Kidney epithelial cell (primary cell): ENCODE measurements around the gene TBL1XR1. TPM values are rescaled to one million over a fixed set of nuclear protein-coding genes. Genes with fewer than 3 reads are reported as not detected.
"Not testable (repeated sequence)": the region's sequence is repeated elsewhere in the genome, so short reads cannot be mapped to it uniquely, and the experiment has no call there.

Experiments
- DNase-seq: peaks from one replicate; pipeline ENCODE4 v3.0.0-alpha.2; 2010; ENCODE audit warnings: low read depth
- H3K27me3 ChIP-seq: 2 replicates; pipeline ENCODE4 v1.6.0; 2011; ENCODE audit warnings: low read length; ENCODE audit not compliant: control insufficient read depth, insufficient read depth
- H3K36me3 ChIP-seq: 2 replicates; pipeline ENCODE4 v1.5.1; 2011; ENCODE audit warnings: low read length; ENCODE audit not compliant: control insufficient read depth, insufficient read depth
- H3K4me3 ChIP-seq: 2 replicates; pipeline ENCODE4 v1.5.1; 2011; ENCODE audit warnings: low read depth, mild to moderate bottlenecking, control low read depth, low read length
- total RNA-seq: library from RNA; depleted of rRNA; stranded (reverse); fragments of >200 nt; gene quantifications from 2 replicates; pipeline ENCODE4 v1.2.3, GENCODE V29; 2015
- TF ChIP-seq, protein P1 (sequence below): IDR thresholded peaks from 2 replicates; pipeline ENCODE4 v1.5.1; 2011; ENCODE audit warnings: mild to moderate bottlenecking, moderate library complexity, low read length, control low read depth, inconsistent platforms; ENCODE audit not compliant: insufficient read depth, poor library complexity, severe bottlenecking

Gene TBL1XR1
- total RNA-seq, 1 donor from 2014 or later: 81.4 TPM

DNA sequence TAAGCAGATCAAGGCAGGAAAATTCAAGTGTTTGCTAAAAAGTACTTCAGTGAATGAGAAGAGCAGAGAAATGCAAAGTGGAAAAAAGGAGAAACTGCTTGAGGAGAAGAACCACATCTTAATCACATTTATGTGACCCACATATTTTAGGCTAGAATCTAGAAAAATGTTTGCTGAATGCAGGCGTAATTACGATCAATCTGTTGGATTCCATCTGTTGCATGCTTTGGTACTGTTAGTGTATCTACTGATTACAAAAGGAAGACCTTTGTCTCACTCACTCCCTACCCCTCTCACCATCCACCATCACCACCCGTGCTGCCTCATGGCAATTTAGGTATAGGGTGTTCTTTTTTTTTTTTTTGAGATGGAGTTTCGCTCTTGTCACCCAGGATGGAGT is 9.7 kb upstream of the TBL1XR1 start:
- no peak overlapping the region for H3K4me3 ChIP-seq
- DNase-seq: no peak
- TF ChIP-seq, protein P1, sequence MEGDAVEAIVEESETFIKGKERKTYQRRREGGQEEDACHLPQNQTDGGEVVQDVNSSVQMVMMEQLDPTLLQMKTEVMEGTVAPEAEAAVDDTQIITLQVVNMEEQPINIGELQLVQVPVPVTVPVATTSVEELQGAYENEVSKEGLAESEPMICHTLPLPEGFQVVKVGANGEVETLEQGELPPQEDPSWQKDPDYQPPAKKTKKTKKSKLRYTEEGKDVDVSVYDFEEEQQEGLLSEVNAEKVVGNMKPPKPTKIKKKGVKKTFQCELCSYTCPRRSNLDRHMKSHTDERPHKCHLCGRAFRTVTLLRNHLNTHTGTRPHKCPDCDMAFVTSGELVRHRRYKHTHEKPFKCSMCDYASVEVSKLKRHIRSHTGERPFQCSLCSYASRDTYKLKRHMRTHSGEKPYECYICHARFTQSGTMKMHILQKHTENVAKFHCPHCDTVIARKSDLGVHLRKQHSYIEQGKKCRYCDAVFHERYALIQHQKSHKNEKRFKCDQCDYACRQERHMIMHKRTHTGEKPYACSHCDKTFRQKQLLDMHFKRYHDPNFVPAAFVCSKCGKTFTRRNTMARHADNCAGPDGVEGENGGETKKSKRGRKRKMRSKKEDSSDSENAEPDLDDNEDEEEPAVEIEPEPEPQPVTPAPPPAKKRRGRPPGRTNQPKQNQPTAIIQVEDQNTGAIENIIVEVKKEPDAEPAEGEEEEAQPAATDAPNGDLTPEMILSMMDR: no peak
- H3K36me3 ChIP-seq: no peaks in the 10 kb centered on the region
- no peaks in the 10 kb centered on the region for H3K27me3 ChIP-seq

DNA sequence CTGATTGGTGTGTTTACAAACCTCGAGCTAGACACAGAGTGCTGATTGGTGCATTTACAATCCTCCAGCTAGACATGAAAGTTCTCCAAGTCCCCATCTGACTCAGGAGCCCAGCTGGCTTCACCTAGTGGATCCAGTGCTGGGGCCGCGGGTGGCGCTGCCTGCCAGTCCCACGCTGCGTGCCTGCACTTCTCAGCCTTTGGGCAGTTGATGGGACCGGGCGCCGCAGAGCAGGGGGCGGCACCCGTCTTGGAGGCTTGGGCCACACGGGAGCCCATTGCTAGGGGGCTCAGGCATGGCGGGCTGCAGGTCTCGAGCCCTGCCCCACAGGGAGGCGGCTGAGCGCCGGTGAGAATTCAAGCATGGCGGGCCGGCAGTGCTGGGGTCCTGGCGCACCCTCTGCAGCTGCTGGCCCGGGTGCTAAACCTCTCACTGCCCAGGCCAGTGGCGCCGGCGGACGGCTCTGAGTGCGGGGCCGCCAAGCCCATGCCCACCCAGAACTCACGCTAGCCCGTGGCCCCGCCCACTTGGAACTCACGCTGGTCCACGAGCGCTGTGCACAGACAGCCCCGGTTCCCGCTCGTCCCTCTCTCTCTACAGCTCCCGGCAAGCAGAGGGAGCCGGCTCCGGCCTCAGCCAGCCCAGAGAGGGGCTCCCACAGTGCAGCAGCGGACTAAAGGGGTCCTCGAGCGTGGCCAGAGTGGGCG is 6.6 kb upstream of the TBL1XR1 start:
- Histone ChIP-seq H3K27me3 (no peaks in the 10 kb centered on the region), H3K36me3 (no peaks in the 10 kb centered on the region), H3K4me3 (no peak overlapping the region)
- no peak for DNase-seq
- TF ChIP-seq, protein P1: no peak

DNA sequence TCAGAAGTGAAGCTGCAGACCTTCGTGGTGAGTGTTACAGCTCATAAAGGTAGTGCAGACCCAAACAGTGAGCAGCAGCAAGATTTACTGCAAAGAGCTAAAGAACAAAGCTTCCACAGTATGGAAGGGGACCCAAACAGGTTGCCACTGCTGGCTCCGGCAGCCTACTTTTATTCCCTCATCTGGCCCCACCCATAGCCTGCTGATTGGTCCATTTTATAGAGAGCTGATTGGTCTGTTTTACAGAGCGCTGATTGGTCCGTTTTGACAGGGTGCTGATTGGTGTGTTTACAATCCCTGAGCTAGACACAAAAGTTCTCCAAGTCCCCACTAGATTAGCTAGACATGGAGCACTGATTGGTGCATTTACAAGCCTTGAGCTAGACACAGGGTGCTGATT is 5.7 kb upstream of the TBL1XR1 start:
- DNase-seq, H3K4me3 ChIP-seq, H3K27me3 ChIP-seq, H3K36me3 ChIP-seq: not testable (repeated sequence)

DNA sequence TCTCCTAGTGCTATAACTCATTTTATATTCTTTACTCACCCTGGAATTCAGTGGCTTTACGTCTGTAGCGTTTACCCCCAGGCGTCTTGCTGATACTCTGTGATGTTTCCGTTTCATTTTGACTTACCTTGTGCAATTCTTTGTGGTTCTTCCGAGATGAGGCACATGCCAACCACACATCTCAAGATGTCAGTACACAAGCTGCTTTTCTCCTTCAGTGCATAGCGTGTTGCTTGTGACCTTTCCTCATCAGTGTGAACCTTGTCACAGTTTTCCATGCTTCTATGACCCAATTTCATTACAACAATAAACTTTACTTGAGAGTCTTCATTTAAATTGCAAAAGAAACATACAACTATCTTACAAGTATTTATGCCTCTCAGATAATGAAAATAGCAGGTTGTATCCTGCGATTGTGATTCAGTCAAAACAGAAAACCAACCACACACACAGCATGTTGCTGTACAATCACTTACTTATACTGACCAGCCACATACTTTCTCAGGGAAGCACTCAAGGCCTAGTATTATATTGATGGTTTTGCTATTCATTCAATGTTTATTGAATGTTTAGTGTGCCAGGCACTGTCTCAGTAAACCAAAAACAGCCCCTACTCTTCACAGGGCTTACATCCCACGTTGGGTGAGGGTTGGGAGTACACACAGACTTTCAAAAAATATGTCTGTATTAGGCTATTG is 4.6 kb upstream of the TBL1XR1 start:
- Histone ChIP-seq H3K36me3 (no peaks in the 10 kb centered on the region), H3K4me3 (no peak overlapping the region), H3K27me3 (no peaks in the 10 kb centered on the region)
- no peak for DNase-seq
- TF ChIP-seq, protein P1: no peak

DNA sequence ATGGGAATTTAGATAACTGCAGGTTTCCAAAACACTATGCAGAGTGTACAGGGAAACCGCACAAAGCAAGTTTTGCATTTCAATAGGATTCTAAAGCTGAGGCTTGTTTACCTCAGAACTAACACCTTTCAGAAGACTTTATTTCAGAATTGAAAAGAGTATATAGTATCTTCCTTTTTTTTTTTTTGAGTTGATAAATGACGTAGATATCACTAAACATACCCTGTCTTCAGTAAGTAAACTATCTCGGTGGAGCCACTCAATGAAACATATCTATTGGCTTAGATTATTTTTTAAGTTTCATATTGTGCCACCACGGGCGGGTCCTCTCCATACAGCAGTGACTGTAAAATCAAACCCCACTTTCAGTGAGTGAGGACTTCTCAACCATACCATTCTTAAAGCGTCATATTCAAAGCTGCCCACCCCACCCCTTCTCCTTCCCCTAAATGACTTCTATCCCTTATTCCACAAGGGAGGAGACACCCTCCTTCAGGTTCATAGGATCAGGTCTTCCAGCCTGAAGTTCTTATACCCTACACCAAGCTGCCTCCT is 2.0 kb upstream of the TBL1XR1 start:
- TF ChIP-seq, protein P1: no peak
- Histone ChIP-seq H3K27me3 (no peaks in the 10 kb centered on the region), H3K4me3 (no peak overlapping the region), H3K36me3 (no peaks in the 10 kb centered on the region)
- no peak for DNase-seq

DNA sequence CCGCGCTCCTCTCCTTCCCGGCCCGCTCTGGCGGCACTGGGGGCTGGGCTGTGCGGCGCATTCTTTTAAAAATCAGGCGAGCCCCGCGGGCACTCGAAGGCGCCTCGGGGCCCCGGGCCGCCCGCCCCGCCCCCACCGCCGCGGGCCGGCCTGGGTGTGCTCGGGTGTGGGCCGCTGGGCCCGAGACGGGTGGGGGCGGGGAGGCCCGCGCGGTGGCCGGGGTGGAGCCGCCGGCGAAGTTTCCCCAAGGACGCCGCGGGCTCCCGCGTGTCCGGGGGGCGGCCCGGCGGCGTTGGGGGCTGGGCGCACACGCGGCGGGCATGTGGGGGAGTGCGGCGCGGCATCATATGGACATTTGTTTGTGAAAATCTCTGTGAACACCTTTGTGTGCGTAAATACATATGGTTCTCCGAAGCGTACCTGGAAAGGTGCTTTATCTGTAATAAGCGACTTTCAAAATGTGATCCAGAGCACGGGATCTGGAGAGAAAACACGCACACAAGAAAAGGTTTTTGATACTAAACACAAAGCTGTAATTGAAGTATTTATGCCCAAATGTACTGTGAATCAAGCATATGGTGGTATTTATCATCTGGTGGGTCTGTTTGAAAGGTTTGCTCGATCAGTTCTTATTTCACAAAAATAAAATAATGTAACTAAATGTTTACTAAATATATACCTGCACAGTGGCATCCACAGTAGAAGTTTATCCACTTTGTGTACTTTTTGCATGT is 612 bp upstream of the TBL1XR1 start:
- no peaks in the 10 kb centered on the region for H3K36me3 ChIP-seq
- TF ChIP-seq, protein P1: no peak
- H3K27me3 ChIP-seq: no peaks in the 10 kb centered on the region
- peak overlapping the region; percentile 78 for H3K4me3 ChIP-seq
- DNase-seq: no peak
